HCT116 (cell line): Measurements from ENCODE around the gene OOSP4A.

Experiments
- EZH2phosphoT487 ChIP-seq: fragments of 200-600 bp; IDR thresholded peaks from 2 replicates; pipeline ENCODE4 v1.6.1; 2018; ENCODE audit warnings: antibody characterized with exemption, borderline replicate concordance
- JUND ChIP-seq: IDR thresholded peaks from 2 replicates; pipeline ENCODE4 v1.6.1; 2012
- POLR2A ChIP-seq: IDR thresholded peaks from 2 replicates; pipeline ENCODE4 v1.7.0; 2011; ENCODE audit warnings: borderline replicate concordance; ENCODE audit not compliant: insufficient read depth, insufficient read length; ENCODE audit errors: extremely low read depth
- POLR2AphosphoS5 ChIP-seq: IDR thresholded peaks from 2 replicates; pipeline ENCODE4 v1.6.1; 2011; ENCODE audit warnings: mild to moderate bottlenecking, low read depth, low read length, moderate library complexity
- SIN3A ChIP-seq: IDR thresholded peaks from 2 replicates; pipeline ENCODE4 v1.6.1; 2012; ENCODE audit warnings: low read depth
- YY1 ChIP-seq: IDR thresholded peaks from 2 replicates; pipeline ENCODE4 v1.6.1; 2011; ENCODE audit warnings: low read length, low read depth, moderate library complexity, mild to moderate bottlenecking; ENCODE audit not compliant: insufficient replicate concordance; ENCODE audit errors: extremely low read depth
- ZFX ChIP-seq: fragments of 450-650 bp; IDR thresholded peaks from 2 replicates; pipeline ENCODE4 v1.6.1; 2017
- TF ChIP-seq, protein P1 (sequence below), 3 experiments: fragments of 200-600 bp in 1 of 3; sonication (generic) in 1 of 3; IDR thresholded peaks in 2 of 3; conservative IDR thresholded peaks in 1 of 3; 2 replicates each; pipeline ENCODE4 v1.5.1; 2012 to 2017; ENCODE audit warnings: low read depth in 2 of 3, low read length in 2 of 3, antibody characterized with exemption in 1 of 3, borderline replicate concordance in 1 of 3, control low read depth in 1 of 3, mild to moderate bottlenecking in 1 of 3, mixed read lengths in 1 of 3, mixed run types in 1 of 3, moderate library complexity in 1 of 3; ENCODE audit not compliant: insufficient read depth in 1 of 3
- TF ChIP-seq, protein P2 (sequence below): IDR thresholded peaks from 2 replicates; pipeline ENCODE4 v1.6.1; 2012

DNA sequence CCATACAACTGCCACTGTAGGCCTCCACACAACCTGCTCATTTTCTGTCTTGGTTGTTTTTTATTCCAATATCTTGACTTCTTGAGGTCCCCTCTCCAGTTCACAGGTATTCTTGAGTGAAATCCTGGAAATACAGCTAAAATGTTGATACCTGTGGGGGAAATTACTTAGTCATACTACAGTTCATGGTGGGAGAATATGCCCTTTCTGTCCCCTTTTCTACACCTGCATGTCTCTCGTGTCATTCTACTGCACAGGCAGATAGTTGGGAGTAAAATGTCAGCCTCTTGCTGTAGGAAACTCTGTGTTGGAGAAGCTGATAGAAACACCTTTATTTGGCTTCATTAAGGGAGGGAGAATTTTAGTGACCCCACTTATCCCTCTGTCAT is 4.6 kb downstream of the OOSP4A start:
- TF ChIP-seq POLR2AphosphoS5 = no peak
- TF ChIP-seq SIN3A = no peak
- TF ChIP-seq, protein P1, sequence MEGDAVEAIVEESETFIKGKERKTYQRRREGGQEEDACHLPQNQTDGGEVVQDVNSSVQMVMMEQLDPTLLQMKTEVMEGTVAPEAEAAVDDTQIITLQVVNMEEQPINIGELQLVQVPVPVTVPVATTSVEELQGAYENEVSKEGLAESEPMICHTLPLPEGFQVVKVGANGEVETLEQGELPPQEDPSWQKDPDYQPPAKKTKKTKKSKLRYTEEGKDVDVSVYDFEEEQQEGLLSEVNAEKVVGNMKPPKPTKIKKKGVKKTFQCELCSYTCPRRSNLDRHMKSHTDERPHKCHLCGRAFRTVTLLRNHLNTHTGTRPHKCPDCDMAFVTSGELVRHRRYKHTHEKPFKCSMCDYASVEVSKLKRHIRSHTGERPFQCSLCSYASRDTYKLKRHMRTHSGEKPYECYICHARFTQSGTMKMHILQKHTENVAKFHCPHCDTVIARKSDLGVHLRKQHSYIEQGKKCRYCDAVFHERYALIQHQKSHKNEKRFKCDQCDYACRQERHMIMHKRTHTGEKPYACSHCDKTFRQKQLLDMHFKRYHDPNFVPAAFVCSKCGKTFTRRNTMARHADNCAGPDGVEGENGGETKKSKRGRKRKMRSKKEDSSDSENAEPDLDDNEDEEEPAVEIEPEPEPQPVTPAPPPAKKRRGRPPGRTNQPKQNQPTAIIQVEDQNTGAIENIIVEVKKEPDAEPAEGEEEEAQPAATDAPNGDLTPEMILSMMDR (IDR thresholded peaks at IDR 0.05 in 2 of 3, conservative IDR thresholded peaks at IDR 0.05 in 1 of 3; ENCODE audit: borderline replicate concordance in 1 of 3, insufficient read depth in 1 of 3, low read depth in 2 of 3, low read length in 2 of 3) = no peak
- TF ChIP-seq, protein P2, sequence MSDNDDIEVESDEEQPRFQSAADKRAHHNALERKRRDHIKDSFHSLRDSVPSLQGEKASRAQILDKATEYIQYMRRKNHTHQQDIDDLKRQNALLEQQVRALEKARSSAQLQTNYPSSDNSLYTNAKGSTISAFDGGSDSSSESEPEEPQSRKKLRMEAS = no peak
- no peak for TF ChIP-seq EZH2phosphoT487
- TF ChIP-seq ZFX = no peak
- no peak for TF ChIP-seq YY1
- TF ChIP-seq POLR2A = no peak
- no peak for TF ChIP-seq JUND
